GM21390 (cell line): Measurements from ENCODE around the gene BICDL2.

Experiments used
- ATAC-seq: cut with Tn5 transposase; IDR thresholded peaks from one replicate; pipeline ENCODE4 v1.9.1; 2021; ENCODE audit not compliant: unreplicated experiment

BICDL2 gene

GRCh38 chr16:2987833-2988232 is 48.9 kb downstream of the BICDL2 start:
- ATAC-seq = no peak

- ATAC-seq = no peak
These were observed 49.5 kb downstream of the BICDL2 start for GRCh38 chr16:2987286-2987685.

- no peak for ATAC-seq
These were observed 50.0 kb downstream of the BICDL2 start for GRCh38 chr16:2986623-2987188.

- no peak for ATAC-seq
These were observed 50.8 kb downstream of the BICDL2 start for GRCh38 chr16:2985893-2986355.

GRCh38 chr16:2985462-2985861 is 51.3 kb downstream of the BICDL2 start:
- no peak for ATAC-seq

GRCh38 chr16:2983706-2984136 is 53.0 kb downstream of the BICDL2 start:
- ATAC-seq = no peak

GRCh38 chr16:2982402-2982801 is 54.3 kb downstream of the BICDL2 start:
- no peak for ATAC-seq

GRCh38 chr16:2981899-2982250 is 54.9 kb downstream of the BICDL2 start:
- no peak for ATAC-seq

GRCh38 chr16:2981177-2981898 is 55.4 kb downstream of the BICDL2 start:
- no peak for ATAC-seq

GRCh38 chr16:2980227-2981176 is 56.2 kb downstream of the BICDL2 start, which contains the start of gene PKMYT1:
TSS of gene PKMYT1 (minus strand) at chr16:2980446. CDS start at chr16:2979657, 789 bp downstream.
- ATAC-seq = peak; percentile 58

GRCh38 chr16:2979669-2980226 is 57.0 kb downstream of the BICDL2 start:
- peak; percentile 7 for ATAC-seq
